Posterior cingulate gyrus (tissue), 11 donors: ENCODE results near the gene PPP1R13B.
A peak's percentile ranks its signal among the peaks of the same experiment; 100 is the strongest.

Experiments used
- DNase-seq, 10 donors: peaks; one replicate each; pipeline versions ENCODE4 v3.0.0 to v3.0.0-alpha.2; 2020 to 2021; ENCODE audit warnings: mixed read lengths in 3 of 10
- intact Hi-C: fragments of 100-400 bp; cut with DNase I; formaldehyde crosslinking; loops from one replicate; pipeline ENCODE4 v1.15.1; 2023

The PPP1R13B gene

GRCh38 chr14:103706551-103707328 lies 140.6 kb downstream of the PPP1R13B start:
- DNase-seq: no peak
- intact Hi-C loops: no loop called here

DNA sequence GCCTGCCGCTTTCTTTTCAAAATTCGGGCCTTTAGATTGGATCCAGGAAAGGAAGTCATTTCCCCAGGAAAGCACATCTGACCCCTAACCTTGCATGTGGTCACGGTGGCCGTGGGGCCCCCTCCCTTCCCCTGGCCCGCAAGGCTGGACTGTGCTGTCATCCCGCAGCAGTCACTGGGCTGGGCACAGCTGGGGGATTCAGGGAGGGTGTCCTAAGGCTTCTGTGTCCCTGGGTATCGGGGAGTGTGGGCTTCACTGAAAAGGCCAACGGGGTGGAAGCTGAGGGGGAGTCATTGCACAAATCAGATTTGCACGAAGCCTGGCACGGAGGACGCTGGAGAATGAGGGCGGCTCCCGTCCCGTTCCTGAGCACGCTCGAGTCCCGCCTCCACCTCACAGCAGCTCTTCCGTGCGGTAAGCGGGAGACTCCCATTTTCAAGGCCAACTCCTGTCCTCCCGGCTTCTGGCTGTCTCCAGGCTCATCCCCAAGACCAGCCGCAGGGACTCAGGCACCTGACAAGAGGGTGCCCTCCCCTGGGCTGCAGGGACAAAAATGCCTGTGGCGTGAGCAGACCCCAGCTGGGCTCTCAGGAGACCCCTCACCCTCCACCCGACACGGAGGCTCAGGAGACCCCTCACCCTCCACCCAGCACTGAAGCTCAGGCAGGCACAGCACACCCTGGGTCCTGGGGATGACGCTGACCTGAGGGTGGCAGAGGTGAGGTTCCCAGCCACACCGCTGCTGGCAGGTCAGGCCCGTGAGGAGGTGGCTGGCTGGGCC lies 141.7 kb downstream of the PPP1R13B start:
- peak in 1 of 10 donors; percentile 71 for DNase-seq

DNA sequence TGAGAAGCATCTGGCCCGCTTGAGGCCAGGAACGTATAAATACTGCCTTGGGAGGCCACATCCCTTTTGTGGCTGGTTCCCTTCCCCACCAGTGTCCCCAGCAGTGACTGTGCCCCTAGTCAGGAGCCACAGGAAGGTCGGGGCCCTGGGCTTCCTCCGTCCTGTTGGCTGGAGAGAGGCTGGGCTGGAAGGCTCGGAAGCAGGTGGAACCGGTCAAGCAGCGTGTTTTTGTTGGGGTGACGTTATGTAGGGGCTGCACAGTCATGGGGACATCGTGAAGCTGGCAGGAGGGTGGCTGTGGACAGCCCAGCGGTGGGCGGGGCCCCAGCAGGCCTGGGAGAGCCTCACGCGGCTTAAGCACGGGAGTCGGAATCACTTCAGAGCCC lies 142.3 kb downstream of the PPP1R13B start:
- DNase-seq: peak in 1 of 10 donors; percentile 73
- intact Hi-C loops: no loop called here

More for the DNA sequence above, 141.7 kb downstream of the PPP1R13B start:
- intact Hi-C loops: no loop called here

DNA sequence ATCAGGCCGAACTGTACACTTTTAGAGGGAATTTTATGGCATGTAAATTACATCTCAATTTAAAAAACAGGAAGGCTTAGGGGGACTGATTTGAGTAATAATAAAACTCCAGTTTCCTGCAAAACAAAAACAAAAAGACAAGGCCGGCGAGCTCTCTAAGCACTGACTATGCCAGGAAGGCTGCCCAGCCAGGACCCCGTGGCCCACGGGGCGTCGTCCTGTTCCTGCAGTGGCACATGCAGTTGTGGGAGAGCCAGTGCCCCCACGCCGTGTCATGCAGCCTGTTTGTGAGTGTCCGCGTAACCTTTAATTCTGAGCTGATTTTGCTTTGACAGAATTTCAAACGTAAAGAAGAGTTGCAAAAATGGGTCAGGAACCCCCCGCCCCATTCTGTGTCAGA lies 142.7 kb downstream of the PPP1R13B start:
- DNase-seq: no peak
- intact Hi-C loops: no loop called here

- intact Hi-C loops: no loop called here
These were observed 143.7 kb downstream of the PPP1R13B start for GRCh38 chr14:103703433-103704385.

DNA sequence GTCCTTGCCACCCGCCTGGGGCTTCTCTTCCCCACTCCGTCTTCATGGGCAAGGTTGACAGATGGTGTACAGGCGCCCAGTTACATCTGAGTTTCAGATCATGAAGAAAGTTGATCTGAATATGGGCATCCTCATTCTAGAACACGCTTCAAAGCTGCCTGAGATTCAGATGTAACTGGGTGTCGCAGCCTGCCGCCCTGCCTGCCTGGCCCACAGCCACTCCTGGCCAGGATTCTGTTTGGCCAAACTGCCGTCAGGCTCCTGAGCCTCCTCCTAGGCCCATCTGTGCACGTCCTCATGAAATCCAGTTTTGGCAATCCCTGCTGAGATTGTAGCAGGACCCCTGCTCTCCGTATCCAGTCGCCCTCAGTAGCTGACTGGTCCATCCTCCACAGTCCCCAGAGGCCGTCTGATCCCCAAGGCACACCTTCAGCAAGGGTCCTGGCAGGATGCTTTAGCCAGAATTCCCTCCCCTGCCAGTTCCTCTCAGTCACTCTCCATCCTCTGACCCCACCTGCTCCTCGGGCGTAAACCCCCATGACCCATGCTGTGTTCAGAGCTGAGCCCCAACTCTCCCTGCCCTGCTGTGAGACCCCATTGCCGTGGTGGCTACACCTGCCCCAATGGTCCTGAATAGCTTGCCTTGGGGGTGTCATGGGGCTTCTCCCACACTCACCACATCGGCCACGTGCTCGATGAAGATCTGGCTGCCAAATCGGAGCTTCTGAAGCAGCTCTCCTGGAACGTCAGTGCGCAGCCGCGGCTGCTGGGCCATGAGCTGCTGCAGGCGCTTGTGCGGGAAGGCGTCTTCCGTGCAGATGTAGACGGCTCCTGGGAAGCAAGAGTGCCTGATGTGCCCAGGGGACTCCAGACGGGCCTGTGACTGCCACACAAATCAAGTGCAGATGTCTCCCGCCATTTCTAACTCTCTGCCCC lies 144.6 kb downstream of the PPP1R13B start:
- intact Hi-C loops: no loop called here
- peak in 5 of 10 donors; percentile 49 to 93 (median 88) for DNase-seq

More at GRCh38 chr14:103703433-103704385, 143.7 kb downstream of the PPP1R13B start:
- DNase-seq: peak in 1 of 10 donors; percentile 40

DNA sequence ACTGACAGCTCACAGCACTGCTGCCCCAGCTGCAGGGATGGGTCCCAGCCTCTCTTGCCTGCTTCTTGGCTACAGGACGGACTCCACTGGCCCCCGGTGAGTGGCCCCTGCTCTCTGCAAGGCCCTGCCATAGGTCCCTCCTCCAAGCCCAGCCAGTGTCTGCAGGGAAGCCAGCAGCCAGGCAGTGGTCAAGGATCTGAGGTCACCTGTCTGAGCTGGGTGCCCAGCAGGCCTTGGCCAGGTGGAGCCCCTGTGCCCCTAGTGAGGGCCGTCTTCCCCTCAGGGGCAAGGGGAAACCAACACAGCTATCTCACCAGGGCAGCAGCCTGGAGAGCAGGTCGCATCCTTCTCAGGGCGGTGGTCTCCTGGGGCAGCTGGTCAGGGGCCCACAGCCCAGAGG lies 145.3 kb downstream of the PPP1R13B start:
- peak in 2 of 10 donors; percentile 76 to 80 for DNase-seq
- intact Hi-C loops: no loop called here

DNA sequence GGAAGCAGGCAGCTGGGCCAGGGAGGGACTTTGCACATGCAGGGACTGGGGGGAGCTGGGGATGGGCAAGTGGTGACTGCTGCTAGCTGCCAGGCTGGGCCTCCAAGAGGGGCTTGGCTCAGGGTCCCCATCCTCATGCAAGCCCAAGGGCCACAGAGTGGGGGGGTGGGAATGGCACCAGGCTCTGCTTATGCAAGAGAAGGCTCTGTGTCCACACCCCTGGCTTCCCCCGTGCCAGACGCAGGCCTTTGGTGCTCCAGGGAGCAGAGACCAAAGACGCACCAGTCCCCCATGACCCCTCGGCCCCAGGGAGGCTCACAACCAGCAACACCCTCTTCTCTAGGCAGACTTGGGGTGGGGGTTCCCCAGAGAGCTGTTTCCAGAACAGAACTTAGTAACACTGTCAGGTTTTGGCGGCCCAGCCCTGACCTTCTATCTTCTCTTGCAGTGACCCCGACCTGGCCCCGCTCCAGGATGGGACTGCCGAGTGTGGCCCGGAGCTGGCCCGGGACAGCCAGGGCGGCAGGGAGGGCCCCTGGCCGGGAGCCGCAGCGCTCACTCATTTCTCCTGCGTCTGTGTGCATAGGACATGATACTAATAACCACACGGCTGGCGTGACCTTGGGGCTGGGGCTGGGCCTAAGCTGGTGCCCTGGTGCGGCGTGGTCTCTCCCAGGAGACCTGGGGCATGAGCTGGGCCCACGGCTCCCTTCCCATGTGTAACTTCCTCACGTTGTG lies 146.5 kb downstream of the PPP1R13B start:
- intact Hi-C loops: no loop called here
- peak in 4 of 10 donors; percentile 26 to 87 (median 68) for DNase-seq

DNA sequence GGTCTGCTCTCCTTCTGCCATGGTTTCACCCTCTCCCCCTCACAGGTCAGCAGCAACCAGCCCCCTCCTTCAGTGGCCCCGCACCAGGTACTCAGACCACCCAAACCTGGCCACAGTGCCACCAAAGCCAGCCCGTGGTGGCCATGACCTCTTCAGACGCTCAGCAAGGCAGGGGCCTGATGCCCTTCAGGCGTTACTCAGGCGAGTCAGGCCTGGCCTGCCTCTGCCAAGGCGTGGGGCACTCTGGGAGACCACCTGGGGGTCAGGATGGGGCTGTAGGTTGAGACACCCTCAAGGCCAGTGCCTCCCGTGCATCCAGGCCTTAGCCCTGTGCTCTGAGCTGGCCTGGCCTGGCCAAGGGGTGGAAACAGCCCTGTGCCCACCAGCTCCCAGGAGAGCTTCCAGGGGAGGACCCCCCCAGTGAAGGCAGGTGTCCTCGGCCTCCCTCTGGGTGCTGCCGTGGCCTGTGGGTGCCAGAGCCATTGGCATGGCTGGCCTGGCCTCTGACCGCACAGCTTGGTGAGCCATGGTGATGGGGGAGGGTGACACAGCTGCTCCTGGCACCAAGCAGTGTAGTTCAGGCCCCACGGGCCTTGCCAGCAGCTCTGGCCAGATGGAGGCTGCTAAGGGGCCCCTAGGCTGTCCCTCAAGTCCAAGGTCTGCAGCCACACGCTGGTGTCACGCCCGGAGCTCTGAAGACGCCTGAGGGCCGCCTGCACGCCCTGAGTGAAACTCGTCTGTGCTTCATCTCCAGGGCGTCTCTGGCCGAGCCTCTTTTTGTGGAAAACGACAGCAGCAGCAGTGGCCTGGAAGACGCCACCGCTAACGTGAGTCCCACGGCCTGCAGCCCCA lies 147.2 kb downstream of the PPP1R13B start:
- intact Hi-C loops: no loop called here
- DNase-seq: peak; percentile 61 to 97 (median 70)

DNA sequence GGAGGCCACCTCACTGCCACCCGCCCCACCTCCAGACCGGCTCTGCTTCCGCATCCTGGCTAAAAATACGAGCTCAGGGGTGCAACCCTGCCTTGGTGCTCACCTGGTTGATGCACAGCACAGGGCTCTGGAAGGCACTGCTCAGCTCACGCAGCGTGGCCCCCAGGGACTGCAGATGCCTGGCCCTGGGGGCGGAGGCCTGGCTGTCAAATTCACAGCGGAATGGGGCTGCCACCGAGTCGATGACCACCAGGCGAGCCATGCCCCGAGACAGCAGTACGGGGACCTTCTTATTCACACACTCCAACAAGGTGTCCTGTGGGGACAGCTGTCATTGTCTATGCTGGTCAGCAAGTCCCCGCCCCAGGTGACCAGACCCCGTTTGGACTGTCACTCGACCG lies 148.1 kb downstream of the PPP1R13B start:
- intact Hi-C loops: no loop called here
- DNase-seq: peak in 4 of 10 donors; percentile 16 to 83 (median 60)

GRCh38 chr14:103698380-103699260 lies 148.8 kb downstream of the PPP1R13B start:
- intact Hi-C loops: no loop called here
- peak in 4 of 10 donors; percentile 17 to 83 (median 66) for DNase-seq

DNA sequence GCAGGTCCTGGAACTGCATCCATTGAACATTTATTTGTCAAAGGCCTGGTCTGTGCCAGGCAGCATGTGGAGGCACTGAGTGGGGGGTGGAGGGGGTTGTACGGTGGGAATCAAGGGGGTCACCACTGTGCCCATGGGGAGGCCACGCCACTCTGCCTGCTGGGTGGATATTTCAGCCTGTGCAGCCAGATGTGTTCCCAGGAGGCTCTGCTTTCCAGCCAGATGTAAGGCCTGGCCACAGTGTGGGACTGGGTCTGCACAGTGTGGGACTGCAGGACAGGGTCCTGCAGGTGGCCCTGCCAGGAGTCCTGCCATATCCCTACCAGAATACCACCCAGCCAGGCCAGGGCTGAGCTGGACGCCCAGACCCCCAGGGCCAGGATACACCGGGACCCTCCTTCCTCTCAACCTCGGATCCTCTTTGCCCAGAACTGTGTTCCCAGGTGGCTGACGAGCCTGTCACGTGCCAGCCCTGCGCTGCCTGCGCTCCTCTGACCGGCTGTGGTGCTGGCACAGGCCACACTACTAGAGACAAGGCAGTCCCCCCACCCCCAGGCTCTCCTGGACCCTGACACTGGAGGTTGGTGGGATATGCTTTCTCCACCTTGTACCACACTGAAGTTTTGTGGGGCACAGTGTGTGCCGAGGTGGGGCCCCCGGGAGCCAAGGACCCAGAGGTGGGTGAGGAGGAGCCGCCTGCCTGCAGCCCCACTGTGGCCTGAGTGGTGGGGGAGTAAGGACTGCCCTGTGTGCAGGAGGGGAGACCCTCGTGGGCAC lies 149.6 kb downstream of the PPP1R13B start:
- DNase-seq: peak in 4 of 10 donors; percentile 21 to 73 (median 64)
- intact Hi-C loops: no loop called here

DNA sequence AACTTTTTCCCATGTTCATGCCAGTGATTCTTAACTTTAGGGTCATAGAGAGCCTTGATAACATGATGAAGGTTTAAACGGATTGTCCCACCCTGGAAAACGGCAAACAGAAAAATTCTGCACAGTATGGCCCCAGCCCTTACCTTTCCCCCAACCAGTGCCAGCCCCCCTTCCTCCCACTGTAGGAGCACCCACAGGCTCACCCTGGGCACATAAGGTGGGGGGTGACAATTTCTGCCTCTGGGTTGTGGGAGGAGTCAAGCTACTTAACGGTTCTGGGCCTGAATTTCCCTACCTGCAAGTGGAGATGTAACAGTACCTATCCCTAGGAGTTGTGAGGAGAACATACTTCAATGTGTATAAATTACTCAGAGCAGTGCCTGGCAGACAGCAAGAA lies 150.2 kb downstream of the PPP1R13B start:
- intact Hi-C loops: no loop called here
- DNase-seq: peak in 2 of 10 donors; percentile 41 to 47

- DNase-seq: peak in 3 of 10 donors; percentile 62 to 85 (median 78)
These were observed 150.8 kb downstream of the PPP1R13B start for GRCh38 chr14:103696466-103697071.

DNA sequence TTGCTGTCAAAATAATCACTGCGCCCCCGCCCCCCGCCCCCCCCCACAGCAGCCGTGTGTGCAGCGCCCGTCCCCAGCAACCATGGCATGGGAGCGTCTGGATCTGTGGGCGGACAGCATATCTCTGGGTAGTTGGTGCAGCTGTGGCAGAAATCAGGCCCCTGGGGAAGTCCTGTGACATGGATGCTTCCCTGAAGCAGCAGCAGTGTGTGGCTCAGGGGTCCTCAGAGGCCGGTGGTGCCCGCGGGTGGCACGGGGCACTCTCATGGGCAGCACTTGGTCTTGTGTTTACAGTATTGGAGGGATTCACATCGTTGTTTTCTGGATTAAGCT lies 151.3 kb downstream of the PPP1R13B start:
- intact Hi-C loops: no loop called here
- DNase-seq: peak in 3 of 10 donors; percentile 73 to 88 (median 87)

More at GRCh38 chr14:103696466-103697071, 150.8 kb downstream of the PPP1R13B start:
- intact Hi-C loops: no loop called here
